NOMO-1 treated with DMSO at 0.1 percent for 48 hours (cell line): Measurements from ENCODE around the gene ARRDC4.

ENCODE experiments used
- DNase-seq: peaks from one replicate; lab custom pipeline; 2025; ENCODE audit not compliant: unreplicated experiment; lab: John Stamatoyannopoulos, UW

ARRDC4 gene, protein sequence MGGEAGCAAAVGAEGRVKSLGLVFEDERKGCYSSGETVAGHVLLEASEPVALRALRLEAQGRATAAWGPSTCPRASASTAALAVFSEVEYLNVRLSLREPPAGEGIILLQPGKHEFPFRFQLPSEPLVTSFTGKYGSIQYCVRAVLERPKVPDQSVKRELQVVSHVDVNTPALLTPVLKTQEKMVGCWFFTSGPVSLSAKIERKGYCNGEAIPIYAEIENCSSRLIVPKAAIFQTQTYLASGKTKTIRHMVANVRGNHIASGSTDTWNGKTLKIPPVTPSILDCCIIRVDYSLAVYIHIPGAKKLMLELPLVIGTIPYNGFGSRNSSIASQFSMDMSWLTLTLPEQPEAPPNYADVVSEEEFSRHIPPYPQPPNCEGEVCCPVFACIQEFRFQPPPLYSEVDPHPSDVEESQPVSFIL

DNA sequence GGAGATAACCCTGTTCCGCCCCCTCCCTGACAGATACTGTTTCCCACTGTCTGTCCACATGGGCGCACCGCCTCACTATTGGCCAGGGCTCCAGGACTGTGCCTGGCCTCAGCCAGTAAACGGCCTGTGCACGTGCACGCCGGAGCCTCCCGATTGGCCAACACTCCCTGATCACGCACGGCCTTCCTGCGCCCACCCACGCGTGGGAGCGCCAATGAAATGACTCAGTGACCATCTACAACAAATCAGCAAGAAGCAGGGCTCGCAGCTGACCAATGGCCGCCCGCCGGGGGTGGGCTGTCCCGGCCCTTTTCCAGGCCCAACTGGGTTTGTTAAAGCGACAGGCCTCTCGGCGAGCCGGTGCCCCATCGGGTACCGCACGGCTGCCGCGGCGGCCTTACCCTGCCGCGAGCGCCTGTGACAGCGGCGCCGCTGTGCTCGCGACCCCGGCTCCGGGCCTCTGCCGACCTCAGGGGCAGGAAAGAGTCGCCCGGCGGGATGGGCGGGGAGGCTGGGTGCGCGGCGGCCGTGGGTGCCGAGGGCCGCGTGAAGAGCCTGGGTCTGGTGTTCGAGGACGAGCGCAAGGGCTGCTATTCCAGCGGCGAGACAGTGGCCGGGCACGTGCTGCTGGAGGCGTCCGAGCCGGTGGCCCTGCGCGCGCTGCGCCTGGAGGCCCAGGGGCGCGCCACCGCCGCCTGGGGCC lies at the start of gene ARRDC4:
ARRDC4 (plus strand) TSS at position 340 of the 703 bp plus-strand sequence; CDS start at position 499, 159 bp downstream.
- DNase-seq = peak; percentile 99

DNA sequence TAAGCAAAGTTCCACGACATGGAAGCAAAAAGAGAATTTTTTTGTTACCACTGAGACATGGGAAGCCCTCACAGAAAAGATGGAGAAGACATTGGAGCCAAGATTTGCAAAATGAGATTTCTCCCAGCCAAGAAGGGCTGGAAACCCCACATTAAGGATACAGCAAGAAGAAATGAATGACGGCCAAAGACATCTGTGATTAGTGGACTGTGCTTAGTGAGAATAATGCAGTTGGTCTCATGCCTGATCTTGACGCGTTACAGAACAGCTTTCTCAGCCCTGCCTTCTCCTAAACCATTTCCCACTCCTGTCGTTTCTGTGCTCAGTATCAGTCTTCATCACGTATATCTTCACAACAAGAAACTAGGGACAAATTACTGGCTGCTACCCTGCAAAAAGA lies 45.8 kb upstream of the ARRDC4 start:
- no peak for DNase-seq

DNA sequence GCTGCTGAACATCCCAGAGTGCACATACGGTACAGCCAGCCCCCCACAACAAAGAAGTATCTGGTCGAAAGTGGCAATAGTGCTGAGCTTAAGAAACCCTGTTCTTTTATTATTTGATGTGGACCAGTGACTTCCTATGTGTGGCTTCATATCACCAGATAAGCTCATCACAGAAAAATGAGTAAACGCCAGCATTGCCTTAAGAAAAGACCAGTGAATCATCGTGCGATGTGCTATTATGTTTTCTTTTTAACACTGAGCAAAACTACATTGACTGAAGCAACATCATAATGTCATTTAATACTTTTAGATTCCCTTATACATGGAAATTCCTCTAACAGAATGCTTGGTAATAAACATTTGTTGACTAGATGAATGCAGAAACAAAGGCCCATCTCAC lies 45.2 kb upstream of the ARRDC4 start:
- no peak for DNase-seq

DNA sequence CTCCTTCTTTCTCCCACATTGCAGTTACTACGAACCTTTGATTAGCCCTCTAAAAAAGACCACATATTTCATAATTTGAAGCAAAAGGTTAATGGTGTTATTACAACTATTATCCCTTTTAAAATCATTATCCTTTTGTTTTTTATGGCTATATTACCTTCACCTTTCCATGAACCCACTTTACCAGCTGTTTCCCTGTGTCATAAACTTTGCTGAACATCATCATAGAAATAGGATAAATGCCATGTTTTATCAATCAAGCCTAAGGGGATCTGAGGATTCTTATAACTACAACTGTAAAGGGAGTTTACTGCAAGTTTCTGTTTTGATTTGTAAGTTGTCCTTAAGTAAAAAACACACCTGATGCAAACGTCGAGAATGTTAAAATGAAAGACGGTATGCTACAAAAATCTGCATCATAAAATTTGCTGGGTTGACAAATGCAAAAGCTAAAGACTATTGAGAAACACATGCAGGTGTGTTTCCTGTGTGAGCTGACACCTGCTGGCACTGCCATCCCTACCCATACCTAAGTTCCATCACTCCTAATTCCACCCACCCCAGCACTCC lies 39.1 kb upstream of the ARRDC4 start:
- no peak for DNase-seq

DNA sequence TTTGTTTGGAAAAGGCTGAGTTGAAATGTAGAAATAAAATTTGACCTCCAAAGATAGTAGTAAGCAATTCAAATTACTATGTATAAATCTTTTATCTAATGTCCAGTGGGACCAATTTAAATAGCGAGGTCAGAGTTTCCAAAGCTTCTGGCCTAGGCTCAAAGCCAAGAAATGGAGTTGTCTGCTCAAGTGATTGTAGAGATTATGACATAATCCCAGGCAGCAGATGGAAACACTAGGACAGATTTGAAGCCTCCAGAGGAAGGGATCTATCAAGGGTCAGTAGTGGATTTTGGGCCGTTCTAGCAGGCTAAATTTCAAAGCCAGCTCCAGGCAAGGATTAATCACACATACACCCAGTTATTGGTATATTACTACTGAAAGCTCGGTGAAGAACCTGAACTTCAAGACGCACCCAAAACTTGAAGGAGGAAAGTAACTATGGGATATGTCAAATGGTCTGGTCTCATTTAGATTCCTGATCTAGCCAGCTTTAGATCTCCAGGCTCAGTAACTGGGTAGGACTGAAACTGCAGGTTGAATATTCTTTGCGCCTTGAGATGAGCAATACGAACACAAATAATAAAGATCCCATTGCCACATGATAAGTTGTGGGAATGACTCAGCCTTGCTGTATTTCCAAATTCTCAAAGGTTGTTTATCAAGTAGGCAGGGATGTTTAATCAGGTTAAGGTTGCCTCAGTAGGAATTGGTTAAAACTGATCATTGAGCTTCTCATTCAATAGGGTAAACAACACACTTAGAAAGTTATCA lies 30.9 kb upstream of the ARRDC4 start:
- no peak for DNase-seq

DNA sequence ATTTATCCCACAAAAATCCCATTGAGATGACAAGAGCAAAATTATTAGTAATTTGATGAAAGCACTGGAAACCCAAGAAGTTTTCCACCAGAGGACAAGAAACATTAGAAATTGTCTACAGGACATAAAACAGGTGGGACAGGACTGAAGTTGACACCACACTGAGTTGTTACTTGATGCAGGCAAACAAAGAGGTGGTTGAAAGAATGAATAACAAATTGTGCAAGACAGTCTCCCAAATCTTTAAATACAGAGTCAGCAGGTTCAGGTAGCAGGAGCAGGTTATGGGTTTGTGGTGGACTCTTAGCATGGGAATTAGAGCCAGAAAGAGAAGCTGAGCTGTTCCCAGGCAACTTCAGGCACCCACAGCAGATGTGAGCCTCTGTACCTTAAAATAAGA lies 30.3 kb upstream of the ARRDC4 start:
- no peak for DNase-seq

DNA sequence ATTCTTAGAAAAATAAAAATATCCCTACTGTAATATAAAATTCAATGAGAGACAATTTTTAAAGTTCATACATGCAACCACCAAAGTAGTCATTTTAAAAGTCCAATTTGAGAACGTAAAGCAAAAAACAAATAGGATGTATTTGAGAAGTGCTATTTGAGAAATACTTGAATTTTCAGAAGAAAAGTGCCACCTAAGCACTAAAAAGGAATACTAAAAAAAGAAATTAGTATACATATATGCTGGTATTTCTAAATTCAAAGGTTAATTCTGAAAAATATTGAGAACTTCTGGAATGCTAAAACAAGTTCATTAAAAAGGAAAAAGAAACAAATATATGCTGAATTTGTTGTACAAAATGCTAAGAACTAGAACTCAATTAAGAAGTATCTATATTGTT lies 29.2 kb upstream of the ARRDC4 start:
- no peak for DNase-seq

DNA sequence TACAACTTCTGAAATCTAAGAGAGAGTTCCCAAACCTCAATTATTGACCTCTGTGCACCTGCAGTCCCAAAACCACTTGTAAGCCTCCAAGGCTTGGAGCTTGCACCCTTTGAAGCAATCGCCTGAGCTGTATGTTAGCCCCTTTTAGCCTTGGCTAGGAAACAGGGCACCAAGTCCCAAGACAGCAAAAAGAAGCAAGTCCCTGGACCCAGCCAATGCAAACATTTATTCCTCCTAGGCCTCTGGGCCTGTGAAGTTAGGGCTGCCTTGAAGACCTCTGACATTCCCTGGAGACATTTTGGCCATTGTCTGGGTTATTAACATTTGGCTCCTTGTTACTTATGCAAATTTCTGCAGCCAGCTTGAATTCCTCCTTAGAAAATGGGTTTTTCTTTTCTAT lies 26.9 kb upstream of the ARRDC4 start:
- no peak for DNase-seq

DNA sequence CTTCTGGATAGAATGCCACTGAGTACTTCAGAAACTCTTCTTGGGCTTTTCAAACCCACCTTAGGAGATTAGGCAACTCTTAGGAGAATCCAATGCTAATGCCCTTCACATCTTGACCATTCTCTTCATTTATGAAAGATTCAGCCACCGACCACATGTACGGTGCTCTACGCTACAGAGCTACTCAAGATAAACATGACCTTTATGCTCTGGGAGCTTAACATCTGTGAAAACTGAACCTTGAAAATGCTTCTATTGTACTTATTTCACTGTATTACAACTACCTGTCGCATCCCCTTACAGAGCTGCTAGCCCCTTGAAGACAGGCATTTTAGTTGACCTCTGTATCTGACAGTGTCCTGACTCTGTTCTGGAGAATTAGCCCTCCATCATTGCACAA lies 19.5 kb upstream of the ARRDC4 start:
- no peak for DNase-seq

DNA sequence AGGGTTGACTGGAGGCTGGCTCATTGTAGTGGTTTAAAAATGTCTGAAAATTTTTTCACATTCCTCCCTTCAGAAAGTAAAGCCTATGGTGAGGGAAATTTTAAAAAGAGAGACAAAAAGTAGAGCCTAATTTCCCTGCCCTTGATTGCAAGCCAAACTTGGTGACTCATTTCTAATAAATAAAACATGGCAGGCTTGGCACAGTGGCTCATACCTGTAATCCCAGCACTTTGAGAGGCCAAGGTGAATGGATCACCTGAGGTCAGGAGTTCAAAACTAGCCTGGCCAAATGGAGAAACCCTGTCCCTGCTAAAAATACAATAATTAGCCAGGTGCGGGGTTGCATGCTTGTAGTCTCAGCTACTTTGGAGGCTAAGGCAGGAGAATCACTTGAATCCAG lies 18.9 kb upstream of the ARRDC4 start:
- DNase-seq = no peak

DNA sequence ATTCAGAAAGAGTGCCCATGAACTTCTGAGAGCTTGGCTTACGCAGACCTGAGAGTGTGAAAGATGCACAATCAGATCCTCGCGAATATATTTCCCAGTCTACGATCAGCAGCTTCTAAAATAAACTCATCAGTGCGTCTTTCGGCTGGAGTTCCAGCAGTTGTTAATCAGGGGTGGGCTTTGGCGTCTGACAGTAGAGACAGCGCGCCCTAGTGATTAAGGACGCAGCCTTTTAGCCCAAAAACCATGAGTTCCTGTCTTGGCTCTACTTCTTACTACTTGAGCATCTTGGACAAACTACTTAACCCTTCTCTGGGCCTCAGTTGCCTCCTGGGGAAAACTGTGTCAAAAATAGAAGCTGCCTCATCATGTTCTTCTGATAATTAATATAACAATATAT lies 15.8 kb upstream of the ARRDC4 start:
- DNase-seq = no peak

DNA sequence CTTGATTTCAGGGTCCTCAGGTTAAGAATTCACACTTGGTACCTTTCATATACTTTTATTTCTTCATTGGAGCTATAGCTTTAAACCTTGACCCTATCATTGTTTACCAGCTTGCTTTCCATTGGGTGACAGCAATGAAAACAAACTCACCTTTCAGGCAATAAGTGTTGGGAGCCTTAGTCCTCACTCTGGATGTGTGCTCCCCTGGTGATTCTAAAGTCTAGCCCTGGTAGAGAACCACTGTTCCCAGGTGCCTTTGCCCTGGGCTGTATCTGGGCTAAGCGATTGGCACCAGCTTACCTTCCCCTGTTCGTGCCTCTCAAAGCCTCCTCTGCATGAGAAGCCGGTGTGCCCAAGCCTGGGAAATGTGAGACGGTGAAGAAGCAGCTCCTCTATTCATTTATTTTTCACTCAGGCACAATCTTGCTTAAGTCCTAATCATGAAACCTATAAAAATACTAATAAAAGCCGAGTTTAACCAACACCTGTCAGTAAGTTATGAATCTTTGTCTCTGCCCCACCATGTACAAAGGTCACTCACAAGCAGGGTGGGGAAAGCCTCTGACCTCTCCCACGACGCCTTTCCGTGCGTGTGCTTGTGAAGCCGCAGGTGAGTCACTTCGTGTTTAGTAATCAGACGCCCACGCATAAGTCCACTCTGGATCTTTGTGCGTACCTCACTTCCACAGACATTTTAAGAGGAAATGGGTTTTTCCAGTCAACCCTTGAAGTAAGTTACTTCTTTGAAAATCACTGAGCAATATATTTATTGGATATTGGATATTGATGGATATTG lies 12.8 kb upstream of the ARRDC4 start:
- no peak for DNase-seq

DNA sequence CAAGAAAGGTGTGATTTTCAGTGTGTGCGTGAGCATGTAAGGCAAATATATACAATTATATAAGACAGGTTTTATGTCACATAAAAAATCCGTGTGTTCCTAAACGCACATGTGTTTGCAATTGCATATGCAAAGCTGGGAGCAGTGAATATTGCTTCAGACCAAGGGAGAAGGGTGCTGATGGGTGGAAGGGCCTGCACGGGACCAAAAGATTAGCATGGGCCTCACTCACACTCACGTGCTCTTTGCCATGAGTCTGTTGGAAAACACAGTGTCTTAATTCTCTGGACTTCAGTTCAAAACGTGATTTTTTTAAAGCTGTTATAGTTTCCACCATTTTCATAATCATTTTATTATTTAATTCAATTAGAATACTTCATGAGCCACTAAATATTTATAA lies 7.2 kb upstream of the ARRDC4 start:
- DNase-seq = no peak

DNA sequence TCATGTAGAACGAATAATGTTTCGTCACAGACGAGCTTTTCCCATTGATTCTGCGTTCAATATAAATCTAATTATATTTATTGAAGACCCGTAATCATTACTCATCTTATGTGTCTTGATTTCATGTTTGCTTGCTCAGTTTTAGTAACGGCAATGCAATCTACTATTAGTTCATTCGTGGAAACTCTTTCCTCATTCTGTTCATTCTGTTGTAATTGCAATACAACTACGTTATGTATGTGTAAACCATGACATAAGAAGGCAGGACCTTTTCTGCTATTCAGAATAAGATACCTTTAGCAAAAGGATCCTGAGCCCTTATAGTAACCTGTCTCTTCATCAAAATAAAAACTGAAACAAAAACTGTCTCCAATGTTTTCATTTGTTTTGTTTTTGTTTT lies 6.8 kb upstream of the ARRDC4 start:
- no peak for DNase-seq

DNA sequence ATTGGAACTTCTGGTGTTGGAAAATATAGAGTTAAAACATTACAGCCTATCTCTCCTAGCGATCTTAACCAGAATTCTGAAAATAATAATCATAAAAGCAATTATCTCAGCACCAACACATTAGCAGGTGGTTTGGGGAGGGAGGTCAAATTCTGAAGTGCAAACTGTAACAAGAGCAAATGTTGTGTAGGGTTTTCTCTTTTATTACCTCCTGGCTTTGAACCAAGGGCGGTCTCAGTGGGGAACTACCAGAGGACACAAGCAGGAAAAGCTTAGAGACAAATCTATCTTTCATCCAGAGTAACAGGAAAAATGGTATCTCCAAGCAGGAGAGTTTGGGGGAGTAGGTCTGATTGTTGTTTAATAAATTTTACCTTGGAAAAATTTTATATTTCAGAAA lies 5.5 kb upstream of the ARRDC4 start:
- no peak for DNase-seq

DNA sequence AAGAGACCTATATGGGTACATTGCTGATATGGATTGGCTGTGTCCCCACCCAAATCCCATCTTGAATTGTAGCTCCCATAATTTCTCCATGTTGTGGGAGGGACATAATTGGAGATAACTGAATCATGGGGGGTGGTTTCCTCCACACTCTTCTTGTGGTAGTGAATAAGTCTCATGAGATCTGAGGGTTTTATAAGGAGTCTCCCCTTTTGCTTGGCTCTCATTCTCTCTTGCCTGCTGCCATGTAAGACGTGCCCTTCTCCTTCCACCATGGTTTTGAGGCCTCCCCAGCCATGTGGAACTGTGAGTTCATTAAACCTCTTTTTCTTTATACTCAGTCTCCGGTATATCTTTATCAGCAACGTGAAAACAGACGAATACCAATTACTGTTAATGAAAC lies 5.0 kb upstream of the ARRDC4 start:
- no peak for DNase-seq

DNA sequence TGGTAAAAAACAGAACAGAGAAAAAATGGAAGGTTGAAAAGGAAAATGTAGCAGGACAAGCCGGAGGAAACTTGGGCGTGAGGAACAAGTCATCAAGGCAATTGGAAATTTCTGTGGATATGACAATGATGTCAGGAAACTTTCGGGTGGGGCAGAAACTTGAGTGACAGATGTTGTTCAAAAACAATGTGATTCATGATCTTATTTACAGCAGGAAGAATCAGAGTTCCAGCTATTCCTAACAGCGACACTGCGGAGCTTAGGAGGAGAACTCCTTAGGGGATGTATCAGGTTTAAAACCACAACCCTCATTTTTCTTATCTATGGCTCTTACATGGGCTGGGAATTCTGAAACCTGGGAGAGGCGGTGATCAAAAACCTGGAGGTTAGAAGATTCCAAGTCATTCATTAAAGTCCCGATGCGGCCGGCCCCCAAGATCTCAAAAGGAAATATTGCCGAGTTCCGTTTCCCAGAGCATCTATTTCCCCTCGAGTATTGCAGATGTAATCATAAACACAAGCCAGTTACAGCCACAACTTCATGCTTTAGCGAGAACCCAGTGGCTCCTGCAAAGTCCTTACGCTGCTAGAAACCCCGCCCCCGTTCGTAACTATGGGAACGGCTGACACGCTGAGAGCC lies 659 bp upstream of the ARRDC4 start:
- no peak for DNase-seq

DNA sequence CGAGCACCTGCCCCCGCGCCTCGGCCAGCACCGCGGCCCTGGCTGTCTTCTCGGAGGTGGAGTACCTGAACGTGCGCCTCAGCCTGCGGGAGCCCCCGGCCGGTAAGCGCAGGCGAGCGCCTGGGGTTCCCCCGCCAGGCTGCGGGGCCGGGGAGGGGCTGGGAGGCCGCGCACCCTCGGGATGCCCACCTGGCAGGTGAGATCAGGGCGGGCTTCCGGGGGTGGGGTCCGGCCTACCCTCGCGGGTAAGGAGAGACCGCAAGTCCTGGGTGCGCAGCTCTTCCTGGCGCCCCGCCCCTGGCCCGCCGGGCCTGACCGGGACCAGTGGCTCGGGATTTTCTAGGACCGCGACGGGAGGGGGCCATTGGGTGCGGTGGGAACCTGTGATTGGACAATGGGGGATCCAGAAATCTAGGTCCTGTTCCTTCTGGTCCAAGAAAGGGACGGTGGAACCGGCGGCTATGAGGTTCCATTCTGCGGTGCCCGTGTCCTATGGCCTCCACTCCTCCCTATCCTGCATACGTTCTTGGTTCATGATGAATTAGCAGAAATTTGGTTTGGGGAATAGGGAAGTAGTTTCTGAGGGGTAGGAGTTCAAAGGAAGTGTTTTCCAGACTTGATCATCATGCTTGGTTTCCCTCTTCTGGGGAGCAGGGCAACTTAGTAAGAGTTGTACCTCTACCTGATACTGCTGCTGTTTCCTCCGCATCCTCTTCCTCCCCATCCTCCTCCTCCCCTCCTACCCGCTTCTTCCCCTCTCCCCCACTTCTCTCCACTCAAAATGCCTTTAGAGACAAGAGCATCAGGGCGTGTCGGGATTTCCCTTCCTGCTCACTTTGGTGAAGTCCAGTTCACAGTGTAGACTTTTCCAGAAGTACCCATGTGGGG lies 808 bp downstream of the ARRDC4 start:
- DNase-seq = no peak

DNA sequence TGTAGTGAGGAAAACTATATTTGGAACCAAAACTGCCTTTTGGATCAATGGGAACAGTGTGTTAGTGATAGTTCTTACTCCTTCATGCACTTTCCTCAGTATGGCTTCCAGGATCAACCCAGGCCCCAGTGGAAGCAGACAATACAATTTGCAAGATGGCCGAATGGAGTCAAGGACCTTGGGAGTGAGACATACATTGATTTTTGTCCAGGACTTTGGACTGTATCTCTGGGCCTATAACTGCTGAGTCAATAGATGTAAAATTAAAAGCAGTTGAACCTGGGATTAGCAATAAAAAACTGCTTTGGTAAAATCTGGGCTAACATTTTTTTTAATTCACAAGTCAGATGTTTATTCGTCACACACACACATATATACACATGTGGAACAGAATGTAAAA lies 1.8 kb downstream of the ARRDC4 start:
- no peak for DNase-seq
